Parathyroid adenoma (tissue), 2 donors: ENCODE data around the gene OR2A25.

Experiments
- H2AFZ ChIP-seq: fragments of 300-600 bp; sonication (generic); one replicate; pipeline ENCODE4 v1.7.0; 2017; ENCODE audit warnings: antibody characterized with exemption, mild to moderate bottlenecking
- H3K27ac ChIP-seq: fragments of 300-600 bp; sonication (generic); one replicate; pipeline ENCODE4 v1.7.0; 2017
- H3K27me3 ChIP-seq: fragments of 300-600 bp; sonication (generic); one replicate; pipeline ENCODE4 v1.7.0; 2017; ENCODE audit warnings: low read length; ENCODE audit not compliant: control insufficient read depth, insufficient read depth
- H3K36me3 ChIP-seq: fragments of 300-600 bp; sonication (generic); one replicate; pipeline ENCODE4 v1.7.0; 2017; ENCODE audit warnings: low read length; ENCODE audit not compliant: control insufficient read depth, insufficient read depth
- H3K4me1 ChIP-seq: fragments of 300-600 bp; sonication (generic); one replicate; pipeline ENCODE4 v1.7.0; 2017; ENCODE audit warnings: control low read depth
- H3K4me2 ChIP-seq: fragments of 300-600 bp; sonication (generic); one replicate; pipeline ENCODE4 v1.7.0; 2017; ENCODE audit warnings: low read length
- H3K4me3 ChIP-seq: fragments of 300-600 bp; sonication (generic); one replicate; pipeline ENCODE4 v1.7.0; 2017; ENCODE audit warnings: low read depth, low read length
- H3K79me2 ChIP-seq: fragments of 300-600 bp; sonication (generic); one replicate; pipeline ENCODE4 v1.7.0; 2017; ENCODE audit warnings: control low read depth
- H3K9ac ChIP-seq: fragments of 300-600 bp; sonication (generic); one replicate; pipeline ENCODE4 v1.7.0; 2017; ENCODE audit warnings: mild to moderate bottlenecking
- H3K9me3 ChIP-seq: fragments of 300-600 bp; sonication (generic); one replicate; pipeline ENCODE4 v1.7.0; 2017; ENCODE audit warnings: low read length; ENCODE audit not compliant: control insufficient read depth
- CTCF ChIP-seq: fragments of 300-600 bp; sonication (generic); IDR thresholded peaks from one replicate; pipeline ENCODE4 v1.7.0; 2017; ENCODE audit warnings: antibody characterized with exemption, mild to moderate bottlenecking
- donor health status: primary hyperparathyroidism.

The OR2A25 gene

GRCh38 chr7:144026203-144026883 is 43.3 kb upstream of the OR2A25 start:
- Histone ChIP-seq H3K4me1 (no peaks in the 10 kb centered on the region), H3K9me3 (no peaks in the 10 kb centered on the region), H3K79me2 (no peaks in the 10 kb centered on the region), H3K4me2 (no peak overlapping the region), H3K27ac (no peak overlapping the region), H3K27me3 (no peaks in the 10 kb centered on the region), H3K9ac (no peak overlapping the region), H3K36me3 (no peaks in the 10 kb centered on the region), H2AFZ (no peak overlapping the region), H3K4me3 (no peak overlapping the region)
- no peak for TF ChIP-seq CTCF

GRCh38 chr7:144027070-144027469 is 42.5 kb upstream of the OR2A25 start:
- Histone ChIP-seq H3K4me1 (no peaks in the 10 kb centered on the region), H3K36me3 (no peaks in the 10 kb centered on the region), H2AFZ (no peak overlapping the region), H3K9me3 (no peaks in the 10 kb centered on the region), H3K4me2 (no peak overlapping the region), H3K9ac (no peak overlapping the region), H3K27me3 (no peaks in the 10 kb centered on the region), H3K4me3 (no peak overlapping the region), H3K79me2 (no peaks in the 10 kb centered on the region), H3K27ac (no peak overlapping the region)
- peak; percentile 32 for TF ChIP-seq CTCF

GRCh38 chr7:144027974-144028373 is 41.6 kb upstream of the OR2A25 start:
- H3K27ac ChIP-seq, result no peak overlapping the region
- H3K9me3 ChIP-seq, result no peaks in the 10 kb centered on the region
- no peak overlapping the region for H3K9ac ChIP-seq
- no peaks in the 10 kb centered on the region for H3K4me1 ChIP-seq
- no peak for TF ChIP-seq CTCF
- no peak overlapping the region for H3K4me2 ChIP-seq
- no peaks in the 10 kb centered on the region for H3K36me3 ChIP-seq
- H3K27me3 ChIP-seq, result no peaks in the 10 kb centered on the region
- no peaks in the 10 kb centered on the region for H3K79me2 ChIP-seq
- no peak overlapping the region for H3K4me3 ChIP-seq
- no peak overlapping the region for H2AFZ ChIP-seq

- H3K9ac ChIP-seq, result no peak overlapping the region
Observed at GRCh38 chr7:144028547-144028946, 41.1 kb upstream of the OR2A25 start.

More at GRCh38 chr7:144028547-144028946, 41.1 kb upstream of the OR2A25 start:
- Histone ChIP-seq H3K9me3 (no peaks in the 10 kb centered on the region), H2AFZ (no peak overlapping the region), H3K36me3 (no peaks in the 10 kb centered on the region), H3K4me2 (no peak overlapping the region), H3K27me3 (no peaks in the 10 kb centered on the region), H3K79me2 (no peaks in the 10 kb centered on the region), H3K27ac (no peak overlapping the region), H3K4me1 (no peaks in the 10 kb centered on the region), H3K4me3 (no peak overlapping the region)
- TF ChIP-seq CTCF, result no peak
